HEK293 (cell line): Measurements from ENCODE around the gene HCFC1.

ENCODE experiments used
- CTCF ChIA-PET: fragments of 350-600 bp; formaldehyde crosslinking; extraction: SDS; loops from one replicate; lab custom pipeline; 2021; ENCODE audit warnings: antibody characterized with exemption; lab: Yijun Ruan, JAX
- POLR2A ChIA-PET: fragments of 300-600 bp; formaldehyde crosslinking; extraction: SDS; loops from one replicate; lab custom pipeline; 2020; ENCODE audit warnings: antibody characterized with exemption, inconsistent platforms; lab: Yijun Ruan, JAX
- H3K27ac ChIP-seq: fragments of 200-500 bp; sonication (Bioruptor generic); 2 replicates; pipeline ENCODE4 v1.5.1; 2014; ENCODE audit warnings: low read depth, low read length, control low read depth, inconsistent platforms; ENCODE audit errors: extremely low read depth
- H3K36me3 ChIP-seq, 2 experiments: fragments of 200-500 bp in 1 of 2; sonication (Bioruptor generic) in 1 of 2; 1 replicate in 1 of 2; 2 replicates in 1 of 2; pipeline ENCODE4 v1.5.1; 2014 to 2017; ENCODE audit warnings: inconsistent platforms in 2 of 2, low read length in 2 of 2; ENCODE audit not compliant: control insufficient read depth in 2 of 2, insufficient read depth in 1 of 2
- H3K4me1 ChIP-seq: fragments of 200-500 bp; sonication (Bioruptor generic); 2 replicates; pipeline ENCODE4 v1.5.1; 2014; ENCODE audit warnings: mild to moderate bottlenecking, low read length, inconsistent platforms; ENCODE audit not compliant: control insufficient read depth, insufficient read depth
- H3K4me3 ChIP-seq: 2 replicates; pipeline ENCODE4 v1.5.1; 2011; ENCODE audit warnings: low read depth, mild to moderate bottlenecking, control low read depth, low read length, moderate library complexity
- H3K9me3 ChIP-seq: fragments of 200-500 bp; sonication (Bioruptor generic); 2 replicates; pipeline ENCODE4 v1.5.1; 2014; ENCODE audit warnings: low read depth, low read length, inconsistent platforms; ENCODE audit not compliant: control insufficient read depth, insufficient read depth
- GLIS1 ChIP-seq: fragments of 450-650 bp; formaldehyde crosslinking; IDR thresholded peaks from 2 replicates; pipeline ENCODE4 v1.5.1; 2016; ENCODE audit warnings: missing biosample characterization, missing genetic modification characterization
- HOXC10 ChIP-seq: sonication (generic); formaldehyde crosslinking; IDR thresholded peaks from 2 replicates; pipeline ENCODE4 v1.8.1; 2023; ENCODE audit warnings: mild to moderate bottlenecking, missing genetic modification reagents
- IKZF3 ChIP-seq: fragments of 450-650 bp; IDR thresholded peaks from 2 replicates; pipeline ENCODE4 v1.5.0; 2018; ENCODE audit warnings: missing biosample characterization, mild to moderate bottlenecking, missing genetic modification characterization, moderate library complexity
- KLF9 ChIP-seq: fragments of 450-650 bp; formaldehyde crosslinking; IDR thresholded peaks from 2 replicates; pipeline ENCODE4 v1.5.1; 2016; ENCODE audit warnings: missing biosample characterization, missing genetic modification characterization, low read depth
- MEIS1 ChIP-seq: sonication (generic); formaldehyde crosslinking; IDR thresholded peaks from 2 replicates; pipeline ENCODE4 v1.8.1; 2022; ENCODE audit warnings: missing genetic modification reagents, mild to moderate bottlenecking, borderline replicate concordance
- OVOL3 ChIP-seq: fragments of 450-650 bp; formaldehyde crosslinking; IDR thresholded peaks from 2 replicates; pipeline ENCODE4 v1.5.1; 2016; ENCODE audit warnings: missing biosample characterization, missing genetic modification characterization
- PBX3 ChIP-seq: sonication (generic); formaldehyde crosslinking; IDR thresholded peaks from 2 replicates; pipeline ENCODE4 v1.8.1; 2022; ENCODE audit warnings: mild to moderate bottlenecking, moderate library complexity, missing genetic modification reagents
- SP2 ChIP-seq: fragments of 450-650 bp; formaldehyde crosslinking; IDR thresholded peaks from 2 replicates; pipeline ENCODE4 v1.5.1; 2016; ENCODE audit warnings: missing biosample characterization, missing genetic modification characterization
- TCF7L2 ChIP-seq: IDR thresholded peaks from 2 replicates; pipeline ENCODE4 v1.6.1; 2011; ENCODE audit warnings: low read depth, mild to moderate bottlenecking, inconsistent platforms, low read length, moderate library complexity, borderline replicate concordance
- WT1 ChIP-seq: fragments of 450-650 bp; formaldehyde crosslinking; IDR thresholded peaks from 2 replicates; pipeline ENCODE4 v1.5.1; 2016; ENCODE audit warnings: missing biosample characterization, missing genetic modification characterization
- ZNF146 ChIP-seq: fragments of 450-650 bp; formaldehyde crosslinking; IDR thresholded peaks from 2 replicates; pipeline ENCODE4 v1.5.1; 2016; ENCODE audit warnings: missing biosample characterization, missing genetic modification characterization
- ZNF221 ChIP-seq: fragments of 450-650 bp; formaldehyde crosslinking; IDR thresholded peaks from 2 replicates; pipeline ENCODE4 v1.5.1; 2017; ENCODE audit warnings: missing biosample characterization, missing genetic modification characterization, borderline replicate concordance
- ZNF274 ChIP-seq, 2 experiments: fragments of 200-500 bp in 1 of 2; fragments of 450-650 bp in 1 of 2; sonication (Bioruptor generic) in 1 of 2; formaldehyde crosslinking in 1 of 2; IDR thresholded peaks; 2 replicates each; pipeline versions ENCODE4 v1.5.1 to v1.6.1; 2014 to 2016; ENCODE audit warnings: borderline replicate concordance in 1 of 2, inconsistent platforms in 1 of 2, low read length in 1 of 2, missing biosample characterization in 1 of 2, missing genetic modification characterization in 1 of 2
- ZNF354C ChIP-seq: fragments of 450-650 bp; formaldehyde crosslinking; IDR thresholded peaks from 2 replicates; pipeline ENCODE4 v1.5.1; 2016; ENCODE audit warnings: missing biosample characterization, missing genetic modification characterization, low read depth, borderline replicate concordance
- ZNF37A ChIP-seq: fragments of 450-650 bp; IDR thresholded peaks from 2 replicates; pipeline ENCODE4 v1.5.1; 2018; ENCODE audit warnings: missing biosample characterization, missing genetic modification characterization
- ZNF426 ChIP-seq: fragments of 450-650 bp; formaldehyde crosslinking; IDR thresholded peaks from 2 replicates; pipeline ENCODE4 v1.5.1; 2017; ENCODE audit warnings: missing biosample characterization, missing genetic modification characterization, mild to moderate bottlenecking, inconsistent platforms, moderate library complexity
- ZNF629 ChIP-seq: fragments of 450-650 bp; formaldehyde crosslinking; IDR thresholded peaks from 2 replicates; pipeline ENCODE4 v1.5.1; 2017; ENCODE audit warnings: missing biosample characterization, missing genetic modification characterization
- ZNF660 ChIP-seq: fragments of 450-650 bp; IDR thresholded peaks from 2 replicates; pipeline ENCODE4 v1.5.1; 2018; ENCODE audit warnings: missing biosample characterization, mild to moderate bottlenecking, missing genetic modification characterization
- ZNF677 ChIP-seq: fragments of 450-650 bp; IDR thresholded peaks from 2 replicates; pipeline ENCODE4 v1.5.0; 2018; ENCODE audit warnings: missing biosample characterization, mild to moderate bottlenecking, missing genetic modification characterization, moderate library complexity
- ZNF777 ChIP-seq: fragments of 450-650 bp; formaldehyde crosslinking; IDR thresholded peaks from 2 replicates; pipeline ENCODE4 v1.5.1; 2017; ENCODE audit warnings: missing biosample characterization, missing genetic modification characterization, borderline replicate concordance
- ZNF785 ChIP-seq: fragments of 450-650 bp; formaldehyde crosslinking; IDR thresholded peaks from 2 replicates; pipeline ENCODE4 v1.5.1; 2016; ENCODE audit warnings: missing biosample characterization, missing genetic modification characterization
- ZSCAN30 ChIP-seq: fragments of 450-650 bp; IDR thresholded peaks from 2 replicates; pipeline ENCODE4 v1.5.1; 2018; ENCODE audit warnings: missing biosample characterization, mild to moderate bottlenecking, missing genetic modification characterization, moderate library complexity
- TF ChIP-seq, protein P1 (sequence below): fragments of 450-650 bp; formaldehyde crosslinking; IDR thresholded peaks from 2 replicates; pipeline ENCODE4 v1.5.1; 2016; ENCODE audit warnings: missing biosample characterization, missing genetic modification characterization, low read depth
- TF ChIP-seq, protein P2 (sequence below): fragments of 450-650 bp; formaldehyde crosslinking; IDR thresholded peaks from 2 replicates; pipeline ENCODE4 v1.5.1; 2017; ENCODE audit warnings: missing biosample characterization, missing genetic modification characterization
- TF ChIP-seq, protein P3 (sequence below): fragments of 450-650 bp; formaldehyde crosslinking; IDR thresholded peaks from 2 replicates; pipeline ENCODE4 v1.5.1; 2016; ENCODE audit warnings: missing biosample characterization, missing genetic modification characterization

The HCFC1 gene

DNA sequence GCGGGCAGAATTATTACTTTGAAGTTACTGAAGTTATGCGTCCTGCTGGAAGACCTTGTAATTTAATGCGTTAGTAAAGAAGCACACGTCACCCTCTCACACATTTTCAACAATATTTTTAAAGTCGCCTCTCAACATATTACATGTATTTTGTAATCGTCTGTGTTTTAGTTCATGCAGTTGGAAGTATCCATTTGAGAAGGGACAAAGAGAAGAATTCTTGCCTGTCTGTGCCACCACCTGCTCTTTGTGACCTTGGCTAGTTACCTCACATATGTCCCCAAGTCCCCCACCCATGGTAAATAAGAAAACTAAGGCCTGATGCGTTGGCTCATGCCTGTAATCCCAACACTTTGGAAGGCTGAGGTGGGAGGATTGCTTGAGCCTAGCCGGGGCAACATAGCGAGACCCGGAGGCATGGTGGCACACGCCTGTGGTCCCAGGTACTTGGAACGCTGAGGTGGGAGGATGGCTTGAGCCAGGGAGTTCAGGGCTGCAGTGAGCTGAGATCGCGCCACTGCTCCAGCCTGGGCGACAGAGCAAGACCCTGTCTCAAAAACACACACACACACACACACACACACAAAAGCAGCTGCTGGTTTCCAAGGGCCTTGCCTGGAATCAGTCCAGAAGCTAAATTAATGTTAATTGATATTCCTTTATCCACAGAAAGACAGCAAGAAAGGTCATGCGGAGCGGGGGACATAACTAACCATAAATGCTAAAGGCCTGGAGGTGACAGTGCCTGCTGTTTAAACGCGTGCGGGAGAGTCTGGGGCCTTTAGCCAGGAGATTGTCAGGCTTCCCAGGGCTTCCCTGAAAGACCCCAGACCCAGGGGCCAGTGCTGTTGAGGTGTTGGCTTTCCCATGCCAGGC, 1.7 kb upstream of the HCFC1 start (continued):
- no peak for TF ChIP-seq ZNF274 (IDR thresholded peaks at IDR 0.05; ENCODE audit: low read length)
- no peak for TF ChIP-seq ZNF274 (tag by site-specific recombination; IDR thresholded peaks at IDR 0.05; ENCODE audit: borderline replicate concordance)
- TF ChIP-seq IKZF3 (tag by site-specific recombination): no peak
- 0 out of 2 replicates have a peak, but pooled peaks have one; percentile 7 for TF ChIP-seq ZNF629 (tag by site-specific recombination)
- TF ChIP-seq ZNF777 (tag by site-specific recombination): no peak
- no peak for TF ChIP-seq OVOL3 (tag by site-specific recombination)
- no peak for TF ChIP-seq ZNF426 (tag by site-specific recombination)
- TF ChIP-seq ZNF785 (tag by site-specific recombination): no peak
- TF ChIP-seq, protein P1, sequence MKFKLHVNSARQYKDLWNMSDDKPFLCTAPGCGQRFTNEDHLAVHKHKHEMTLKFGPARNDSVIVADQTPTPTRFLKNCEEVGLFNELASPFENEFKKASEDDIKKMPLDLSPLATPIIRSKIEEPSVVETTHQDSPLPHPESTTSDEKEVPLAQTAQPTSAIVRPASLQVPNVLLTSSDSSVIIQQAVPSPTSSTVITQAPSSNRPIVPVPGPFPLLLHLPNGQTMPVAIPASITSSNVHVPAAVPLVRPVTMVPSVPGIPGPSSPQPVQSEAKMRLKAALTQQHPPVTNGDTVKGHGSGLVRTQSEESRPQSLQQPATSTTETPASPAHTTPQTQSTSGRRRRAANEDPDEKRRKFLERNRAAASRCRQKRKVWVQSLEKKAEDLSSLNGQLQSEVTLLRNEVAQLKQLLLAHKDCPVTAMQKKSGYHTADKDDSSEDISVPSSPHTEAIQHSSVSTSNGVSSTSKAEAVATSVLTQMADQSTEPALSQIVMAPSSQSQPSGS (tag by site-specific recombination): no peak
- TF ChIP-seq, protein P2, sequence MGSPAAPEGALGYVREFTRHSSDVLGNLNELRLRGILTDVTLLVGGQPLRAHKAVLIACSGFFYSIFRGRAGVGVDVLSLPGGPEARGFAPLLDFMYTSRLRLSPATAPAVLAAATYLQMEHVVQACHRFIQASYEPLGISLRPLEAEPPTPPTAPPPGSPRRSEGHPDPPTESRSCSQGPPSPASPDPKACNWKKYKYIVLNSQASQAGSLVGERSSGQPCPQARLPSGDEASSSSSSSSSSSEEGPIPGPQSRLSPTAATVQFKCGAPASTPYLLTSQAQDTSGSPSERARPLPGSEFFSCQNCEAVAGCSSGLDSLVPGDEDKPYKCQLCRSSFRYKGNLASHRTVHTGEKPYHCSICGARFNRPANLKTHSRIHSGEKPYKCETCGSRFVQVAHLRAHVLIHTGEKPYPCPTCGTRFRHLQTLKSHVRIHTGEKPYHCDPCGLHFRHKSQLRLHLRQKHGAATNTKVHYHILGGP (tag by site-specific recombination): no peak
- no peak for TF ChIP-seq ZNF221 (tag by site-specific recombination)
- no peak for TF ChIP-seq ZNF146 (tag by site-specific recombination)
- no peak for TF ChIP-seq ZNF354C (tag by site-specific recombination)

- H3K36me3 ChIP-seq: peaks cover 0 to 12% of the 10 kb centered on the region in 2 experiments; a peak in 1 of 3 replicates
- H3K9me3 ChIP-seq: no peaks in the 10 kb centered on the region
- peaks cover 10% of the 10 kb centered on the region for H3K4me1 ChIP-seq
- peak within 1 kb of the TSS; percentile 99 for H3K27ac ChIP-seq
- ChIA-PET CTCF (interaction anchor here (1.3 kb wide), 1 partner anchor 9 kb away, joined by 3 read pairs; no protein-coding TSS in a partner anchor), POLR2A (interaction anchor here (0.6 to 4.6 kb wide), 10 partner anchors 9 to 518 kb away, joined by 3 to 67 read pairs (median 4); partner anchors contain the start of gene NAA10)
- peak within 1 kb of the TSS; percentile 95 for H3K4me3 ChIP-seq
- TF ChIP-seq KLF9 (tag by site-specific recombination) (0 out of 2 replicates have a peak, but pooled peaks have one; percentile 18), ZSCAN30 (tag by site-specific recombination) (0 out of 2 replicates have a peak, but pooled peaks have one; percentile 52), ZNF677 (tag by site-specific recombination) (0 out of 2 replicates have a peak, but pooled peaks have one; percentile 33), IKZF3 (tag by site-specific recombination) (0 out of 2 replicates have a peak, but pooled peaks have one; percentile 21), PBX3 (CRISPR knock-in tag) (peak; percentile 61; the same call in 1 of the 2 replicates), MEIS1 (0 out of 2 replicates have a peak, but pooled peaks have one; percentile 41), ZNF37A (tag by site-specific recombination) (peak; percentile 71), ZNF777 (tag by site-specific recombination) (no peak), TCF7L2 (0 out of 2 replicates have a peak, but pooled peaks have one; percentile 50), WT1 (tag by site-specific recombination) (peak; percentile 28; the same call in 1 of the 2 replicates), GLIS1 (peak; percentile 89), HOXC10 (CRISPR knock-in tag) (no peak), SP2 (peak; percentile 78), ZNF660 (tag by site-specific recombination) (peak; percentile 56; the same call in 1 of the 2 replicates)
- TF ChIP-seq, protein P3, sequence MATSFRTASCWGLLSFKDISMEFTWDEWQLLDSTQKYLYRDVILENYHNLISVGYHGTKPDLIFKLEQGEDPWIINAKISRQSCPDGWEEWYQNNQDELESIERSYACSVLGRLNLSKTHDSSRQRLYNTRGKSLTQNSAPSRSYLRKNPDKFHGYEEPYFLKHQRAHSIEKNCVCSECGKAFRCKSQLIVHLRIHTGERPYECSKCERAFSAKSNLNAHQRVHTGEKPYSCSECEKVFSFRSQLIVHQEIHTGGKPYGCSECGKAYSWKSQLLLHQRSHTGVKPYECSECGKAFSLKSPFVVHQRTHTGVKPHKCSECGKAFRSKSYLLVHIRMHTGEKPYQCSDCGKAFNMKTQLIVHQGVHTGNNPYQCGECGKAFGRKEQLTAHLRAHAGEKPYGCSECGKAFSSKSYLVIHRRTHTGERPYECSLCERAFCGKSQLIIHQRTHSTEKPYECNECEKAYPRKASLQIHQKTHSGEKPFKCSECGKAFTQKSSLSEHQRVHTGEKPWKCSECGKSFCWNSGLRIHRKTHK (tag by site-specific recombination): no peak
Measured at GRCh38 chrX:153972368-153973126, 929 bp upstream of the HCFC1 start, which contains the start of gene TMEM187. Gene TMEM187, plus strand, starts transcription at chrX:153972754. Its CDS starts 9,309 bp downstream, at chrX:153982063.
